ENCODE results near the gene ACTR3C.
A peak's percentile ranks its signal among the peaks of the same experiment; 100 is the strongest.
"Not testable (repeated sequence)": the region's sequence is repeated elsewhere in the genome, so short reads cannot be mapped to it uniquely, and the experiment has no call there.

ACTR3C gene

DNA sequence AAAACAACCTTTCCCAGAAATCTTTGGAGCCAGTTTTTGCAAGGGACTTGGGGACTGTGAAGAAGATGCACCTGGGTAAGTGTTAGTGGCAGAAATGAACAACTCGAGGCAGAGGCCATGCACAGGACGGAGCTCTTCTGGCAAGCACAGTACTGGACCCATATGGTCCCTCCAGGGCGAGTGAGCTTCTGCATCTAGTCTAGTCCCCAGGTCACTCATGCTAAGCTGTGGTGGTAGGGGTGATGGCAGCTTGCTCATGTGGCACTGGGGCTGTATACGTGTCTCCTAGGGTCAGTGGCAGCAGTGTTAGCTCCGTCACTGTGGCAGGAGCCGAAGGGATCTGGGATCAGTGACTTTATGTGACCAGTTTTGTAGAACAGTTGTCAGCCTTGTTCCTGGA, 9.5 kb downstream of the ACTR3C start:
- DNase-seq (ENCODE audit: low spot score) = no peak

DNA sequence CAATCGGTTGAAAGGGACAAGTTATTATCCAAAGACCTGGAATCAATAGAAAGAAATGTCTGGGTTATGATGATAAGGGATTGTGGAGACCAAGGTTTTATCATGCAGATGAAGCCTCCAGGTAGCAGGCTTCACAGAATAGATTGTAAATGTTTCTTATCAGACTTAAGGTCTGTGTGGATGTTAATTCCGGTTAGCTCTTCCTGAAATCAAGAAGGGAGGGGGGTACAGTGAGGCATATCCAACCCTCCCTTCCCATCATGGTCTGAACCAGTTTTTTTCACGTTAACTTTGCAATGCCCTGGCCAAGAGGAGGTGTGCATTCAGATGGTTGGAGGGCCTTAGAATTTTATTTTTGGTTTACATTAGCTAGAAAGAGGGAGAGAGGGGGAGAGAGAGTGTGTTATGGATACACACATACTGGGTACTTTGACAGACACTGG, 10.0 kb downstream of the ACTR3C start:
- DNase-seq (ENCODE audit: low spot score) = no peak

DNA sequence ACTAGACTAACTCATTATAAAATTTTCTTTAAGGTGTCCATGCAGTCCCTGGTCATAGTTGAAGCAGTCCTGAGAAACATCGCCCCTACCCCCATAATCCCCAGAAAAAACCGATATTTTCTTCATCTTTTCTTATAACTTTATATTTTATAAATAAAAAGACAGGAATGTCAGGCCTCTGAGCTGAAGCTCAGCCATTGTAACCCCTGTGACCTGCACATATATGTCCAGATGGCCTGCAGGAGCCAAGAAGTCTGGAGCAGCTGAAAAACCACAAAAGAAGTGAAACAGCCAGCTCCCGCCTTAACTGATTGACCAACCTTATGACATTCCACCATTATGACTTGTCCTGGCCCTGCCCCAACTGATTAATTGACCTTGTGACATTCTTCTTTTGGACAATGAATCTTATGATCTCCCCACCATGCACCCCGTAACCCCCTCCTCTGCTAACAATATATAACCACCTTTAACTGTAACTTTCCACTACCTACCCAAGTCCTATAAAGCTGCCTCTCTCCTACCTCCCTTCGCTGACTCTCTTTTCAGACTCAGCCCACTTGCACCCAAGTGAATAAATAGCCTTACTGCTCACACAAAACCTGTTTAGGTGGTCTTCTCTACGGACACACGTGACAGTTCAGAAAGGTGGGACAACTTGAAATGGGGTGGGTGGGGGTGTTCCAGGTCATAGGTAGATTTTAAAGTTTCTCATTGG, 10.5 kb downstream of the ACTR3C start:
- peak; percentile 57 for DNase-seq (ENCODE audit: low spot score)

DNA sequence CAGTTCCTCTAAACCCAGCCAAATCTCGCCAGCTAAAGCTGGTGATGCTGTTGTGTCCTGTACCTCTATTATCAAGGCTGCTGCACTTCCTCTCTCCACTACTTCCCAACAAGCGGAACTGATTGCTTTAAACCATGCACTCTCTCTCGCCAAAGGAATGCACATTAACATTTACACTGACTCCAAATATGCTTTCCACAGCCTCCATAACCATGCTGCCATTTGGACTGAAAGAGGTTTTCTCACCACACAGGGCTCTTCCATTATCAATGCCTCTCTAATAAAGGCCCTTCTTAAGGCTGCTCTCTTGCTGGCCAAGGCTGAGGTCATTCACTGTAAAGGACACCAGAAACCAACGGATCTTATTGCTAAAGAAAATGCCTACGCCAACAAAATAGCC, 11.6 kb downstream of the ACTR3C start:
- DNase-seq (ENCODE audit: low spot score) = no peak

DNA sequence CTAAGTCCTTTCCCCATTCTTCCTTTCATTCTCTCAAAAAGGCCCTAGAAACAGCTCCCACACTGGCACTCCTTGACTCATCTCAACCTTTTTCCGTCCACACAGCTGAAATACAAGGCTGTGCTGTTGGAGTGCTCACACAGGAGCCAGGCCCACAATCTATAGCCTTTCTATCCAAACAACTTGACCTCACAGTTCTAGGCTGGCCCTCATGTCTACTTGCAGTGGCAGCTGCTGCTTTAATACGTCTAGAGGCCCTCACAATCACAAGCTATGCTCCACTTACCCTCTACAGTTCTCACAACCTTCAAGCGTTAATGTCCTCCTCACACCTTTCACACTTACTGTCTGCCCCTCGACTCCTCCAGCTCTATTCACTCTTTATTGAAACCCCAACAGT, 12.2 kb downstream of the ACTR3C start:
- no peak for DNase-seq (ENCODE audit: low spot score)

DNA sequence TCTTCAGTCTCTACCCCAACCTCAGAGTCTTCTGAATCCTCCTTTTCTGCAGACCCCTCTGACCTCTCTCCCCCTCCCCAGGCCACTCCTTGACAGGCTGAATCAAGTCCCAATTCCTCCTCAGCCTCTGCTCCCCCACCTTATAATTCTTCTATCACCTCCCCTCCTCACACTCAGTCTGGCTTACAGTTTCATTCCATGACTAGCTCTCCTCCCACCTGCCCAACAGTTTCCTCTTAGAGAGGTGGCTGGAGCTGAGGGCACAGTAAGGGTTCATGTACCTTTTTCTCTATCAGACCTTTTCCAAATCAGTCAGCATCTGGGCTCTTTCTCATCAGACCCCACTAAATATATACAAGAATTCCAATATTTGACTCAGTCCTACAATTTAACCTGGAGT, 14.8 kb downstream of the ACTR3C start:
- DNase-seq (ENCODE audit: low spot score) = no peak

DNA sequence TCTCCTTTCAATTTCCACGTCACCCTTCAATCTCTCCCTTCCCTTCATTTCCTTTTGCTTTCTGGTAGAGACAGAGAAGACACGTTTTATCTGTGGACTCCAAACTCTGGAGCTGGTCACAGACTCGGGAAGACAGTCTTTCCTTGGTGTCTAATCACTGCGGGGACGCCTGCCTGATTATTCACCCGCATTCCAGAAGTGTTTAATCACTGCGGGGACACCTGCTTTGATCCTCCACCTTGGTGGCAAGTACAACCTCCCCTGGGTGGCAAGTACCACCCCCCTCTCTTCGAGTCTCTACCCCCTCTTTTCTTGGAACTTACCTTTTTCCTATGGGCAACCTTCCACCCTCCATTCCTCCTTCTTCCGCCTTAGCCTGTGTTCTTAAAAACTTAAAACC, 15.4 kb downstream of the ACTR3C start:
- DNase-seq (ENCODE audit: low spot score) = peak; percentile 56

DNA sequence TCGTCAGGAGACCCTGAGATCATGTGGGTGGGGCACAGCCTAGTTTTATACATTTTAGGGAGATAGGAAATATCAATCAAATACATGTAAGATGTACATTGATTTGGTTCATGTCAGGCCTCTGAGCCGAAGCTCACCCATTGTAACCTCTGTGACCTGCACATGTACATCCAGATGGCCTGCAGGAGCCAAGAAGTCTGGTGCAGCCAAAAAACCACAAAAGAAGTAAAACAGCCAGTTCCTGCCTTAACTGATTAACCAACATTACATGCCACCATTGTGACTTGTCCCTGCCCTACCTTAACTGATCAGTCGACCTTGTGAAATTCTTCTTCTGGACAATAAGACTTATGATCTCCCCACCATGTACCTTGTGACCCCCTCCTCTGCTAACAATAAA, 16.2 kb downstream of the ACTR3C start:
- no peak for DNase-seq (ENCODE audit: low spot score)

DNA sequence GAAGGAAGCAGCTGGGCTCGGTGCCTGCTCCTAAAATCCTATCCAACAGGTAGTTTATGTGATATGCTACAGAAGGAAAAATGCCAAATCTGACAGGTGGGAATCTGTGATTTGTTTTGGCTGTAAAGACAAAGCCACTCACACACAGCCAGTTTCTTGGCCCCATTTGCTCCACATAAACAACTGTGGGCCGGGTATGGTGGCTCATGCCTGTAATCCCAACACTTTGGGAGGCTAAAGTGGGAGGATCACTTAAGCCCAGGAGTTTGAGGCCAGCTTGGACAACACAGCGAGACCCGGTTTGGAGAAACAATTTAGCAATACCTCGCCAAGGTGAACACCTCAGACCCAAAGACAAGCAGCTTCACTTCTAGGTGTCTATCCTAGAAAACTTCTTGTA, 17.0 kb downstream of the ACTR3C start:
- DNase-seq (ENCODE audit: low spot score) = not testable (repeated sequence)

DNA sequence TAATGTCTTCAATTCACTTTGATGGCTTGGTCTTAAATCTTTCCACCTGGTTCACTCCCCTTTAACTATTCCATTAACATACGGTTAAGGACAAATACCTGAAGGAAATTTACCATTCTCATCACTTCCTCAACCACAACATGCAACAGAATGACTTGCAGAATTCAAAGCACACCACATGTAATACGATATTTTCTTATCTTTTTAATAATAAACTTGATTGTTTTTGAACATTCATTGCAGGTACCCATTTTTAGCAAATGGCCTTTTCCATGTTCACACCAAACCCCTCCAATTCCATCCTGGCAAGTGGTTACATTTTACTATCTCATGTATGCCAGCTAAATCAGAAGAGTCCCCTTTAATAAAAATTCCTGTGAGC, 17.5 kb downstream of the ACTR3C start:
- not testable (repeated sequence) for DNase-seq (ENCODE audit: low spot score)

DNA sequence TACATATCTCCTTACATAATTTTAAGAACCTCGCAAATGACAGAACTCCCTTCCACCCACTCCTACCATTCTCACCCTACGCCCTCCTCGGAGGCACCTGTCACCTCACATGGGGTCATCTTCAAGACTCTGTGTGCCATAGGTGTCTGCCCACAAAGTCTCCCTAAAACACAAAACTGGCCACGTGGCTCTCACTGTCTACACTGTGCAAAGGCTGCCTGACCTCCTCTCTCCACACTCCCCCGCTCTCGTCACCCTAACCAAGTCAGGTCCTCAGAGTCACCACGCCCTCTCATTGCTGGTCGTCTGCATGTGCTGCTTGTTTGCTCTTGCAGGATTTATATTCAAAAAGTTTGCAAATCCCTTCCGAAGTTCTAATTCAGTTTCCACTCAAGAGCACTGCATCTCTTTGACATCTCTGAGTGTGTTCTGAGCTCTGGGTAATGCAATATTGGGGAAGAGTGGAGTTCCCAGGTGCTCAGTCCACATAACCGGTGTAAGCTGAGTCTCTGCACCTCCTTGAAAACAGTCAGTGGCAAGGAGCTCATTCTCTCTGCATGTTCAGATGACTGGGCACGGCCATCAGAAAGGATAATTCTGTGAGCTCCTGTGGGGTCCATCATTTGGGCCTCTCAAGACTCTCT, 18.0 kb downstream of the ACTR3C start:
- DNase-seq (ENCODE audit: low spot score) = not testable (repeated sequence)

DNA sequence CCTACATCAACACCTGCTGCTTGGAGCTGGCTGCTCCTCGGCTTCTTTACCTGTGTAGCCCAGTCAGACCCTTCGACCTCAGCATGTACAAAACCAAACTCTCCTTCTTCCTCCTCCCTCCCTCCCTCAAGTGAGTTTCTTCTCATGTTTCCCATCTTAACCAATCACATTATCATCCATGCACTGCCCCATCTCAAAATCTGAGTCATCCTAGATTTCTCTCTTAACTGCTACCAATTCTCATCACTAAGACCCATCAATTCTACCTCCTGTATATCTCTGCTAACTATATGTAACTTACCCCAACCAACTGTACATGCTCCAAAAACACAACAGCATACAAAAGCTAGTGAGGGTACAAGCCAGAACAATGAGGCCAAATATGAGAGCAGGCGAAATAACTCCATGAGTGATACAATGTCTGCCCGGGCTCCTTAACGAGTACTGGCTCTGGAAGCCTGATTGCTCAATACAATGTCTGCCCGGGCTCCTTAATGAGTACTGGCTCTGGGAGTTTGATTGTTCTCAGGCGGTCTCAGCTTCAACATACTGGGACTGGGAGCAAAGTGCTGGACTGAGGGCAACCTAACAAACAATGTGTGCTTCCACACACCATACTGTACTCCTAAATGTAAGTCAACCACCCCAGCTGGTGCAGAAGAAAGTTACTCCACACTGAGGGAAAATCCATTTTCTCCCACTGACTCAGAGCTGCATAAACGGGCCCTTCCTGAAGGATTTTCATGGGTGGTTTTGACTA, 18.7 kb downstream of the ACTR3C start:
- DNase-seq (ENCODE audit: low spot score) = not testable (repeated sequence)

DNA sequence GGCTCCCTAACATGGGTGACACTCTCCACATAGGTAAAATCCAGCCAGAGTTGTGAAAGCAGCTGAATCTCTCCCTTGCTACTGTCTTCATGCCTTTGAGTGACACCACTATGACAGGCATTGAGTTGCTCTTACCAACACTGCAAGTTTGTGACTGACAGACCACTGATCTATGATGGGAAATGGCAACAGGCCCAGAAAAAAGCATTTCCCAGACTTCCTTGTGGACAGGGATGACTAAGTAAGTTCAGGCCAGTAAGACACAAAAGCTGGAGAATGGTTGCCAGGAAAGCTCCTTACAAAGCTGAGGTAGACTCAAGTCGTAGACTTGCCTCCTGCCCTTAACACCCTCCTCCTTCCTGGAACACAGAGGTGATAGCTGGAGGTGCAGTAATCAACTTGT, 20.4 kb downstream of the ACTR3C start:
- DNase-seq (ENCODE audit: low spot score) = not testable (repeated sequence)

DNA sequence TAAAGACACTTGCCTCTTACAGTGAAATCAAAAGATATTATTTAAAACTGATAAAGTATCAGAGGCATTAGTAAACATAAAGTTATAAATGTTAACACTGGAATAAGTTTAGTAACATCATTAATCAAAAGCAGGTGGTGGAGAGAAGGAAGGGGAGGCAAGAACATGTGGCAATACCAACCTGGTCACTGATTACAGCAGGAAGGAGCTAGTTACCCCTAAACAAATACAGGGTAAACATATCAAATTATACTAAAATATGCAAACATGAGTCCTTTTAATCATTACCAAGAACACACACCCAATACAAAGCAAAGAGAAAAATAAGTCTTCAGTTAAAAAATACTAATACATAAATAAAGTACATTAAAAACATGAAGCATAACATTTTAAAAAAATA, 25.4 kb downstream of the ACTR3C start:
- not testable (repeated sequence) for DNase-seq (ENCODE audit: low spot score)

DNA sequence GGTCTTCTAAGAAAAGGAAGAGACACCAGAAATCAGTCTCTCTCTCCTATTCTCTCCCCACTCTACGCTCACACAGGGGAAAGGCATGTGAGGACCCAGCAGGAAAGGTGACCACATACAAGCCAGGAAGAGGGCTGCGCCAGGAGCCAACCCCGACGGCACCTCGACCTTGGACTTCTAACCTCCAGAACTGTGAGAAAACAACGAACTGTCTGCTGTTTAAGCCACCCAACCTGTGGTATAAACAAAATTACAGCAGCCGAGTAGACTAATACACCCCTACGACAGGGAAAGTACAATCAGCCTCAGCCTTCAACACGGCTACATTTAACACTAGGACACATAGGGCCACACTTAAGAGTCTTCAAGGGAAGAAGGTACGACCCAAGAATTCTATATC, 26.5 kb downstream of the ACTR3C start:
- not testable (repeated sequence) for DNase-seq (ENCODE audit: low spot score)

DNA sequence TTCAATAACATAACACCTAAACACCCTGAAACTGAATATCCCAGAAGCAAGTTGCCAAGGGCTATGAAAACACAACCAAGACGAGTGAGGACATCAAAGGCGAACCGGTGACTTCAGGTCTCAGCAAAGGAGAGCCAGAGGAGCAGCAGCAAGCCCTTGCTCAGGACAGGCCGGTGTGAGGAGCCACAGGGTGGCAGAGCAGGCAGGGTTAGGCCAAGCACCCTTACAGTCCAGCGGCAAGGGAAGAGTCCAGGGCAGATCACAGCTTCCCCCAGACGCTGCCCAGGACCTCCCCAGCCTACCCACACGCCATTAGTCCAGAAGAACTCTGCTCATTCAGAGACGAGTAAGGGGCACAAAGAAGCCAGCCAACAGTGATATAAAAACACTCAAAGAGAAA, 27.7 kb downstream of the ACTR3C start:
- not testable (repeated sequence) for DNase-seq (ENCODE audit: low spot score)

DNA sequence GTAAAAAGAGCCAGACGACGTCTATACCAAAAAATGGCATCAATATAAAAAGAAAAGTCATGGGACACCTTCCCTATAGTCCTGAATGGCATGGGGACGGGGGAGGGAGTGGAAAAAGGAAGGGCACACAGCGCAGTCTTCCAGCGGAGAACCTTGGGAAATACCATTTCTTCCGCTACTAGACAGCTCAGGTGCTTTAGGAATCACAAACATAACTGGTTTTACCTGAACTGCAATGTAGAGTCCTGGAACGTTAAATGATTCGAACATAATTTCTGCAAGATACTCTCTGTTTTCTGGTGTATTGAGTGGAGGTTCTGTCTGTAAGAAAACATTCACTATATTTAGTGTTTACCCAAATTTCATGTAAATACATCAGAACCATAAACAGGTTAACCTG, 28.3 kb downstream of the ACTR3C start:
- not testable (repeated sequence) for DNase-seq (ENCODE audit: low spot score)

DNA sequence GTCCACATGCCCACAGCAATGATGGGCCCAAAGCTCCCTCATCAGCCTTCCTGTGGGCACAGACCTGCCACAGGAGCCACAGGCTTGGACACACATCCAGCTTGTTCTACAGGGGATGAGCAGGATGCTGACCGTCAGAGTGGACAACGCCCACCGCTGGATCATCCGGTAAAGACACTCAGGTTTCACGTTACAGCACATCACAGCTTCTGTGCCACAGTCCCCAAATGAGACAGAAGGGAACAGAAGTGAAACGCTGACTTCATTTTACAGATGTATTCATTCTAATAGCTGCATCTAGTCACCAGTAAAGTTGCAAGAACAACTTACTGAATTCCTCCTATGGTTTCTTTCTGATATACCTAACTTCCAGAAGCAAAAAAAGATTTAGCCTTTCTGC, 33.0 kb downstream of the ACTR3C start:
- DNase-seq (ENCODE audit: low spot score) = not testable (repeated sequence)

DNA sequence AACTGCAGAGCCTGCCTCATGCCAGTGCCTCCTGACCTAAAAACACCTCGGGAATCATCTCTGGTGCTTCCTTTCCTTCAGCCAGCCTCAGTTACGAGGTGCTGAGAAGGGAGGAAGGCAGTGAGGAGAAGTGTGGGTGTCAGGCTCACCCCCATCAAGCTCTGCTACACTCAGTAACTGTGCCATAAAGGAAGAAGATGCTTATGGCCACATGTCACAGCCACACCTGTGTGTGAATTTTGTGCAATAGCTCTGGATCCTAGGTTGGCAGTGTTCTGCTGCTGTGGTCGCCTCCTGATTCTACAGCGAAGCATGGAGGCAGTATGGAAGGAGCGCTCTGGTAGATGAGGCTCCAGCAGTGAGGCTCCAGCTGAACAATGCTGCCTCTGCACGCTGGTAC, 34.5 kb downstream of the ACTR3C start:
- not testable (repeated sequence) for DNase-seq (ENCODE audit: low spot score)

DNA sequence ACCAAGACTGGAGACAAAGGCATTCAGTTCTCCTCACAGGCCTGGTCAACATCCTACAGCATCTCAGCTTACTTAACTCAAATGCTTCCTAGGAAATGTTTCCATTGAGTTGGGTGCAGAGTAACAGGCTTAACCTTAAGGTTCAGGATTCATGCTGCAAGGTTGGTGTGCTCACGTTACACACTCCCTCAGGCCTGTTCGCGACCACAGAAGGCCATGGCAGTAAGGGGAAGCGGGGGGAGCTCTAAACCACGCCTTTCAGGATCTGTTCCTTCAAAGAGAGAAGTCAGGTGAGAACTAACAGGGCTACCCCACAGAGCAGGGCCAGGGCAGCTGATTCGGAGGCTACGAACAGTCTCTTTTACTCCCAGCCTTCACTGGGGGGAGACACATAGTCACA, 35.5 kb downstream of the ACTR3C start:
- DNase-seq (ENCODE audit: low spot score) = not testable (repeated sequence)

DNA sequence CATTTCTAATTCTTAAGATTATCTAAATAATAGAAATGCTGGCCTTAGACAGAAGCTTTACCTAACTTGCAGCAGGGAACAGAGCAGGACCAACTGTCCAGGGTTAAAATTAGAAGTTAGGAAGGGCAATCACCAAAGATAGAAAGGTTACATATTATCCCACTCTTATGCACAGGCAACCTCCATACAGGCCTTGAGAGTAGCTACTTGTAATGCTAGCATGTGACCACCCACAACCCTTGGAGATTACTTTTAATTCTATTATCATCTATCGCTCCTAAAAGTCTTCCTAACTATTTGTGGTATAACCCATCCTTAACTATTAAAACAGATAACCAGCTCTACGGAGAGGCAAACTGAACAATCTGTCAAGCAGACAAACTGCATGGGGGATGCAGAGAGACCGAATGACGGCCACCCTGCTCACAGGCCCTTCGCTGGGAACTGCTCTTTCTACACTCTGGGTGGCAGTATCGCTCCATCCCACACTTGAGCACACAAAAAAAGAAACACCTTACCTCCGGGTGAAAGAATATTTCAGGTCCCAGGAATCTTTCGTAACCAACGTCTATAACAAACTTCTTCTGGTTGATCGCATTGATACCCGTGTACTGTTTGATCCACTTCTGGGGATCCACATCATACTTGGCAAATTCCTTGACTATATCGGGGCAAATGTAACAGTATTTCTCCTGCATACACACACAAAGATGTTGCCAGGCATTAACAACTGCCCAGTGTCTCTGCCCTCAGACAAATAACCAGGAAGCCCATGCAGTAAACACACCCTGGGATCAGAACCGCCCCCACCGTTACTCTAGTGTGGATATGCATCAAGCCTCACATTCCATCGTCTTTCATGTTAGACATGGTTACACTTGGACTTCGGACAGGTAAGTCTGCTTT, 37.2 kb downstream of the ACTR3C start:
- peak; percentile 44 for DNase-seq (ENCODE audit: low spot score)

DNA sequence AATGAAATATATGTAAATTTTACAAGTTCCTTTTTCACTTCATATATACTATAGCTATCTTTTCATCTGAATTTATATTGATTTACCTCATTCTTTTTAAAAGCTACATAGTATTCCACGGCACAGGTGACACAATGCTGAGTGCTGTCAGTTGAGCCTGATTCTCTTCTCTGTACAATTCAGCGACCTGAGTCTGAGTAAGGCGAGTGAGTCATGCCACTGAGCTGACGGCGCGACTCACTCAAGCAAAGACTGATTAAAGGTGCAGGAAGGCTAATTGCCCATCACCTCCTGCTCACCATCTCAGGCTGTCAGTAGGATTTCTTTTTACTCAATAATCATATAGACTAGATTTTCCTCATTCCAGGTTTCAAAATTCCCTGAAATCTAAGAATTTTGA, 39.7 kb downstream of the ACTR3C start:
- DNase-seq (ENCODE audit: low spot score) = not testable (repeated sequence)

Measured in SW480 (cell line).